ENCODE measurements around the gene NUP210. TPM values are rescaled to one million over a fixed set of nuclear protein-coding genes. Genes with fewer than 3 reads are reported as not detected.
"Not testable (repeated sequence)": the region's sequence is repeated elsewhere in the genome, so short reads cannot be mapped to it uniquely, and the experiment has no call there.

The NUP210 gene
- total and polyA plus RNA-seq, 4 donors: 9.9 to 38.6 (median 22.9) TPM

DNA sequence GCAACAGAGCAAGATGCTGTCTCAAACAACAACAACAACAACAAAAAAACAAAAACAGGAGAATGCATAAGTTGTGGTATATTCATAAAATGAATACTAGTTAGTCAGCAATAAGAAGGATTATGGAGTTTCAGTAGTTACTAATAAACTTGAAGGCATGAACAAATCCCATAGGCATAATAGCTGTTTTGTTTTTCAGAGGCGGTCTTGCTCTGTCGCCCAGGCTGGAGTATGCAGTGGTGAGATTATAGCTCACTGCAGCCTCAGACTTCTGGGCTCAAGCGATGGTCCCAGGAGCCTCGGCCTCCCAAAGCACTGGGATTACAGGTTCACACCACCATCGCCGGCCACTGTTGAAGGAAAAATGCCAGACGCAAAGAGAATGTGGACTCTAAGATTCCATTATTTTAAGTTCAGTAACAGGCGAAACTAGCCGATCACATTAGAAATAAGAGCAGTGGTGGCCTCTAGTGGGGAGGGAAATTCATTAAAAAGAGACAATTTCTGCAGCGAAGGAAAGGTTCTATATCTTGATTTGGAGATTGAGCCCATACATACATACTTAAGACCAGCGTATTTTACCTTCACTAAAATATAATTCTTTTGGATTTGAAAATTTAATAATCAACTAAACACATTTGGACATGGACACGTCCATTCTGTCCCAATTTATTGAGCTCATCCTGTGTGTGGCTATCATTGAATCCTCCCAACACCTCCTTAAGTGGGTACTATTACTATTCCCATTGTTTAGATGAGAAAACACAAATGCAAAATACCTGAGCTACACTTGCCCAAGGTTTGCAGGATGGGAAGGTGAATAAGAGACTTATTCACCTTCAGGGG lies 32.6 kb upstream of the NUP210 start:
- DNase-seq (ENCODE audit: low spot score): peak; percentile 49
- Histone ChIP-seq H3K4me3 (ENCODE audit: low read depth in 1 of 3, low read length in 3 of 3) (peak overlapping the region in 2 of 3 donors; percentile 5 to 57), H3K27ac (ENCODE audit: low read depth in 1 of 2, low read length in 2 of 2) (peak overlapping the region; percentile 80 to 98), H3K9me3 (ENCODE audit: control insufficient read depth in 4 of 4, low read length in 3 of 4) (no peaks in the 10 kb centered on the region), H3K4me1 (ENCODE audit: control insufficient read depth in 4 of 4, insufficient read depth in 4 of 4, low read length in 3 of 4) (peaks cover 1 to 13% (median 11%) of the 10 kb centered on the region in 4 donors), H3K27me3 (ENCODE audit: control insufficient read depth in 4 of 4, insufficient read depth in 4 of 4, low read length in 3 of 4) (no peaks in the 10 kb centered on the region), H3K9ac (ENCODE audit: low read depth in 1 of 2, low read length in 2 of 2) (peak overlapping the region in 1 of 2 donors; percentile 54), H3K36me3 (ENCODE audit: control insufficient read depth in 4 of 4, insufficient read depth in 3 of 4, low read depth in 1 of 4, low read length in 3 of 4) (no peaks in the 10 kb centered on the region)
- WGBS: 18% methylated on average over 12 of the region's 12 CpGs
- peak; percentile 57 for TF ChIP-seq YY1 (IDR thresholded peaks at IDR 0.05)
- peak; percentile 10 to 24 for TF ChIP-seq HNF4A (conservative IDR thresholded peaks at IDR 0.05)
- TF ChIP-seq, protein P1, sequence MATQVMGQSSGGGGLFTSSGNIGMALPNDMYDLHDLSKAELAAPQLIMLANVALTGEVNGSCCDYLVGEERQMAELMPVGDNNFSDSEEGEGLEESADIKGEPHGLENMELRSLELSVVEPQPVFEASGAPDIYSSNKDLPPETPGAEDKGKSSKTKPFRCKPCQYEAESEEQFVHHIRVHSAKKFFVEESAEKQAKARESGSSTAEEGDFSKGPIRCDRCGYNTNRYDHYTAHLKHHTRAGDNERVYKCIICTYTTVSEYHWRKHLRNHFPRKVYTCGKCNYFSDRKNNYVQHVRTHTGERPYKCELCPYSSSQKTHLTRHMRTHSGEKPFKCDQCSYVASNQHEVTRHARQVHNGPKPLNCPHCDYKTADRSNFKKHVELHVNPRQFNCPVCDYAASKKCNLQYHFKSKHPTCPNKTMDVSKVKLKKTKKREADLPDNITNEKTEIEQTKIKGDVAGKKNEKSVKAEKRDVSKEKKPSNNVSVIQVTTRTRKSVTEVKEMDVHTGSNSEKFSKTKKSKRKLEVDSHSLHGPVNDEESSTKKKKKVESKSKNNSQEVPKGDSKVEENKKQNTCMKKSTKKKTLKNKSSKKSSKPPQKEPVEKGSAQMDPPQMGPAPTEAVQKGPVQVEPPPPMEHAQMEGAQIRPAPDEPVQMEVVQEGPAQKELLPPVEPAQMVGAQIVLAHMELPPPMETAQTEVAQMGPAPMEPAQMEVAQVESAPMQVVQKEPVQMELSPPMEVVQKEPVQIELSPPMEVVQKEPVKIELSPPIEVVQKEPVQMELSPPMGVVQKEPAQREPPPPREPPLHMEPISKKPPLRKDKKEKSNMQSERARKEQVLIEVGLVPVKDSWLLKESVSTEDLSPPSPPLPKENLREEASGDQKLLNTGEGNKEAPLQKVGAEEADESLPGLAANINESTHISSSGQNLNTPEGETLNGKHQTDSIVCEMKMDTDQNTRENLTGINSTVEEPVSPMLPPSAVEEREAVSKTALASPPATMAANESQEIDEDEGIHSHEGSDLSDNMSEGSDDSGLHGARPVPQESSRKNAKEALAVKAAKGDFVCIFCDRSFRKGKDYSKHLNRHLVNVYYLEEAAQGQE (IDR thresholded peaks at IDR 0.05): no peak
- TF ChIP-seq RXRA (IDR thresholded peaks at IDR 0.05): peak in 1 of 2 donors; percentile 7
- TF ChIP-seq, protein P2, sequence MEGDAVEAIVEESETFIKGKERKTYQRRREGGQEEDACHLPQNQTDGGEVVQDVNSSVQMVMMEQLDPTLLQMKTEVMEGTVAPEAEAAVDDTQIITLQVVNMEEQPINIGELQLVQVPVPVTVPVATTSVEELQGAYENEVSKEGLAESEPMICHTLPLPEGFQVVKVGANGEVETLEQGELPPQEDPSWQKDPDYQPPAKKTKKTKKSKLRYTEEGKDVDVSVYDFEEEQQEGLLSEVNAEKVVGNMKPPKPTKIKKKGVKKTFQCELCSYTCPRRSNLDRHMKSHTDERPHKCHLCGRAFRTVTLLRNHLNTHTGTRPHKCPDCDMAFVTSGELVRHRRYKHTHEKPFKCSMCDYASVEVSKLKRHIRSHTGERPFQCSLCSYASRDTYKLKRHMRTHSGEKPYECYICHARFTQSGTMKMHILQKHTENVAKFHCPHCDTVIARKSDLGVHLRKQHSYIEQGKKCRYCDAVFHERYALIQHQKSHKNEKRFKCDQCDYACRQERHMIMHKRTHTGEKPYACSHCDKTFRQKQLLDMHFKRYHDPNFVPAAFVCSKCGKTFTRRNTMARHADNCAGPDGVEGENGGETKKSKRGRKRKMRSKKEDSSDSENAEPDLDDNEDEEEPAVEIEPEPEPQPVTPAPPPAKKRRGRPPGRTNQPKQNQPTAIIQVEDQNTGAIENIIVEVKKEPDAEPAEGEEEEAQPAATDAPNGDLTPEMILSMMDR (IDR thresholded peaks at IDR 0.05; ENCODE audit: low read depth, low read length, missing input control): peak; percentile 65
- peak; percentile 91 to 94 for TF ChIP-seq RAD21 (IDR thresholded peaks at IDR 0.05)

DNA sequence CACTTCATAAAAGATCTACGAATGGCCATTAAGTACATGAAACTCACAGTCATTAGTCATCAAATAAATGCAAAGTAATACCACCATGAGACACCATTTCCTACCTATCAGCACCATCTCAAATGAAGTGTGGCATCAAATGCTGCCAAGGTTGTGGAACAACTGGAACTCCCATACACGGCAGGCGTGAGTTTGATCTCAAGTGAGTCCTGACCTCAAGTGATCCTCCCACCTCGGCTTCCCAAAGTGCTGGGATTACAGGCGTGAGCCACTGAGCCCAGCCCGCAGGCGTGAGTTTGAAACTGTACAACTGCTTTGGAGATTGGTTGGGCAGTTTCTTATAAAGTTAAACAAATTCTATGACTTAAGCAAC lies 31.2 kb upstream of the NUP210 start:
- Histone ChIP-seq H3K9ac (ENCODE audit: low read depth in 1 of 2, low read length in 2 of 2) (peak overlapping the region; percentile 53 to 58), H3K4me1 (ENCODE audit: control insufficient read depth in 4 of 4, insufficient read depth in 4 of 4, low read length in 3 of 4) (peaks cover 1 to 13% (median 11%) of the 10 kb centered on the region in 4 donors), H3K4me3 (ENCODE audit: low read depth in 1 of 3, low read length in 3 of 3) (peak overlapping the region; percentile 57 to 97 (median 68)), H3K9me3 (ENCODE audit: control insufficient read depth in 4 of 4, low read length in 3 of 4) (no peaks in the 10 kb centered on the region), H3K27ac (ENCODE audit: low read depth in 1 of 2, low read length in 2 of 2) (peak overlapping the region in 1 of 2 donors; percentile 98), H3K27me3 (ENCODE audit: control insufficient read depth in 4 of 4, insufficient read depth in 4 of 4, low read length in 3 of 4) (no peaks in the 10 kb centered on the region), H3K36me3 (ENCODE audit: control insufficient read depth in 4 of 4, insufficient read depth in 3 of 4, low read depth in 1 of 4, low read length in 3 of 4) (no peaks in the 10 kb centered on the region)
- TF ChIP-seq FOXA1 (IDR thresholded peaks at IDR 0.05) (no peak), SP1 (IDR thresholded peaks at IDR 0.05) (no peak), TAF1 (conservative IDR thresholded peaks at IDR 0.05) (no peak)
- TF ChIP-seq, protein P2 (IDR thresholded peaks at IDR 0.05; ENCODE audit: low read depth, low read length, missing input control): no peak
- TF ChIP-seq, protein P3, sequence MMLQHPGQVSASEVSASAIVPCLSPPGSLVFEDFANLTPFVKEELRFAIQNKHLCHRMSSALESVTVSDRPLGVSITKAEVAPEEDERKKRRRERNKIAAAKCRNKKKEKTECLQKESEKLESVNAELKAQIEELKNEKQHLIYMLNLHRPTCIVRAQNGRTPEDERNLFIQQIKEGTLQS (IDR thresholded peaks at IDR 0.05): no peak
- WGBS: 10% methylated on average over 7 of the region's 7 CpGs
- DNase-seq (ENCODE audit: low spot score): no peak

DNA sequence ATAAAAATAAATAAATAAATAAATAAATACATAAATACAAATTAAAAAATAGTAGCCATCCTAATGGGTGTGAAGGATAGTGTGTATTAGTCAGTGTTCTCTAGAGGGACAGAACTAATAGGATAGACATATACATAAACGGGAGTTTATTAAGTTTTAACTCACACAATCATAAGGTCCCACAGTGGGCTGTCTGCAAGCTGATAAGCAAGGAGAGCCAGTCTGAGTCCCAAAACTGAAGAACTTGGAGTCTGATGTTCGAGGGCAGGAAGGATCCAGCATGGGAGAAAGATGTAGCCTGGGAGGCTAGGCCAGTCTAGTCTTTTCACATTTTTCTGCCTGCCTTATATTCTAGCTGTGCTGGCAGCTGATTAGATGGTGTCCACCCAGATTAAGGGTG lies 22.8 kb upstream of the NUP210 start:
- H3K27me3 ChIP-seq (ENCODE audit: control insufficient read depth in 4 of 4, insufficient read depth in 4 of 4, low read length in 3 of 4); H3K27ac ChIP-seq (ENCODE audit: low read depth in 1 of 2, low read length in 2 of 2); H3K4me3 ChIP-seq (ENCODE audit: low read depth in 1 of 3, low read length in 3 of 3); H3K9ac ChIP-seq (ENCODE audit: low read depth in 1 of 2, low read length in 2 of 2); H3K9me3 ChIP-seq (ENCODE audit: control insufficient read depth in 4 of 4, low read length in 3 of 4); H3K4me1 ChIP-seq (ENCODE audit: control insufficient read depth in 4 of 4, insufficient read depth in 4 of 4, low read length in 3 of 4); DNase-seq (ENCODE audit: low spot score); H3K36me3 ChIP-seq (ENCODE audit: control insufficient read depth in 4 of 4, insufficient read depth in 3 of 4, low read depth in 1 of 4, low read length in 3 of 4): not testable (repeated sequence)
- 96% methylated on average over 2 of the region's 2 CpGs for WGBS

Data from liver (tissue), 9 donors.